ENCODE data around the gene SLC7A6. TPM values are rescaled to one million over a fixed set of nuclear protein-coding genes. Genes with fewer than 3 reads are reported as not detected.

SLC7A6 gene
- total RNA-seq, 6 experiments from 2014 or later = 46.1 to 56.6 (median 50.8) TPM

DNA sequence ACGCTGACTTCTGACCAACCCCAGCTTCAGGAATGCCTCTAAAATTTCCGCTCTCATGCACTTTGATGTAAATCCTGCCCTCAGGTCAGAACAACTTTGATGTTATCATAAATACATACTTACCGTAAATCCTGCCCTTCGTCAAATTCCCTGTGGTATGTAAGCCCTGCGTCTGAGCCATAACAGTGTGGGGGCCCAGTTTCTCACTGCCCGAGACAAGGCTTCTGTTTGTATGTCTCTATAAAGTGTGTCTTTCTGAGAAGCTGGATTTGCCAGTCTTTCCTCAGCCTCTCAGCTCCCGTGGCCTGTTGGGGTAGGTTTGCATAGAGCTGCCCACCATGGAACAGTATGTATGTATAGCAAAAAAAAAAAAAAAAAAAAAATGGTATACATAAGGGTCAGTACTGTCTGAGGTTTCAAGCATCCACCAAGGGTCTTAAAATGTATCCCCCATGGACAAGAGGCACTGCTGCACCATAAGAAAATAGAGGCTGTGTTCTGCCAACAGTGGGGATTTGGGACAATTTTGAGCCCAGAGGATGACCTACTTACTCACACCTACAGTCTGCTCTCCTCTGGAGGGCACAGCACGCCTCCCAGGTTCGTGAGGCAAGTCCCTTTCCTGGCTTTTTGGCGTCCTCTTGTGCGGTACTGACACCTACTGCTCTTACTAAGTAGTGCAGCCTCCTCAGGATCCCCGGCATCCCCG lies 64.0 kb downstream of the SLC7A6 start:
- no peaks in the 10 kb centered on the region for H3K9me3 Mint-ChIP-seq
- peak; percentile 81 for DNase-seq
- no peaks in the 10 kb centered on the region for H3K27me3 Mint-ChIP-seq (ENCODE audit: insufficient read depth)
- TF ChIP-seq, protein P1, sequence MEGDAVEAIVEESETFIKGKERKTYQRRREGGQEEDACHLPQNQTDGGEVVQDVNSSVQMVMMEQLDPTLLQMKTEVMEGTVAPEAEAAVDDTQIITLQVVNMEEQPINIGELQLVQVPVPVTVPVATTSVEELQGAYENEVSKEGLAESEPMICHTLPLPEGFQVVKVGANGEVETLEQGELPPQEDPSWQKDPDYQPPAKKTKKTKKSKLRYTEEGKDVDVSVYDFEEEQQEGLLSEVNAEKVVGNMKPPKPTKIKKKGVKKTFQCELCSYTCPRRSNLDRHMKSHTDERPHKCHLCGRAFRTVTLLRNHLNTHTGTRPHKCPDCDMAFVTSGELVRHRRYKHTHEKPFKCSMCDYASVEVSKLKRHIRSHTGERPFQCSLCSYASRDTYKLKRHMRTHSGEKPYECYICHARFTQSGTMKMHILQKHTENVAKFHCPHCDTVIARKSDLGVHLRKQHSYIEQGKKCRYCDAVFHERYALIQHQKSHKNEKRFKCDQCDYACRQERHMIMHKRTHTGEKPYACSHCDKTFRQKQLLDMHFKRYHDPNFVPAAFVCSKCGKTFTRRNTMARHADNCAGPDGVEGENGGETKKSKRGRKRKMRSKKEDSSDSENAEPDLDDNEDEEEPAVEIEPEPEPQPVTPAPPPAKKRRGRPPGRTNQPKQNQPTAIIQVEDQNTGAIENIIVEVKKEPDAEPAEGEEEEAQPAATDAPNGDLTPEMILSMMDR (IDR thresholded peaks at IDR 0.05) = peak; percentile 92
- H3K27ac Mint-ChIP-seq = peak overlapping the region; percentile 34
- H3K4me1 Mint-ChIP-seq (ENCODE audit: low read depth) = peaks cover 45% of the 10 kb centered on the region
- H3K36me3 Mint-ChIP-seq (ENCODE audit: low read depth) = 0 out of 2 replicates have a peak, but pooled peaks cover 9% of the 10 kb centered on the region
- peak overlapping the region; percentile 25; the same call in 1 of the 2 replicates for H3K4me3 Mint-ChIP-seq

DNA sequence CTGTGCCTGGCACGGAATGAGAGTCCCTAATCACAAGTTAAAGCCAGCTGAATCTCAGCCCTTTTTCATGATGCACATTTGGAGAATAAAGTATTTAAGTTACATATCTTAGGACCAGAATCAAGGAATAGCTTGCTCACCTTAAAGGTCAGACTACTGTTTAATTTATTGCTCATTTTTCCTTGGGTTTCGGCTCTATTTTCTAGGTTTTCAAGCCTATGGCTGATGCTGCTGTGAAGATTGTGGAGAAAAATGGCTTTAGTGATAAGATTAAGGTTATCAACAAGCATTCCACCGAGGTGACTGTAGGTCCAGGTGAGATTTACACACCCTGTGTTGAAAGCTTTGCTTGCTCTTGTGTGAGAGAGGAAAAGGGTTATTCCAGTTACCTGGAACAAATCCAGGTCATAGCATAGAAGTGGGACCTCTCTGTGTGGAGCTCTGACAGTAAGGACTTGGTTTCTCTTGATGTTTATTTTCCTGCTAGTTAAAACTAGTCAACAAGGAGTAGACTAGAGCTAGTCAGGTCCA lies 64.6 kb downstream of the SLC7A6 start:
- 0 out of 2 replicates have a peak, but pooled peaks cover 9% of the 10 kb centered on the region for H3K36me3 Mint-ChIP-seq (ENCODE audit: low read depth)
- H3K27ac Mint-ChIP-seq = peak overlapping the region; percentile 25
- H3K9me3 Mint-ChIP-seq = no peaks in the 10 kb centered on the region
- DNase-seq = no peak
- TF ChIP-seq, protein P1 (IDR thresholded peaks at IDR 0.05) = peak; percentile 54; the same call in 1 of the 2 replicates
- no peak overlapping the region for H3K4me3 Mint-ChIP-seq
- no peaks in the 10 kb centered on the region for H3K27me3 Mint-ChIP-seq (ENCODE audit: insufficient read depth)
- peaks cover 47% of the 10 kb centered on the region for H3K4me1 Mint-ChIP-seq (ENCODE audit: low read depth)

DNA sequence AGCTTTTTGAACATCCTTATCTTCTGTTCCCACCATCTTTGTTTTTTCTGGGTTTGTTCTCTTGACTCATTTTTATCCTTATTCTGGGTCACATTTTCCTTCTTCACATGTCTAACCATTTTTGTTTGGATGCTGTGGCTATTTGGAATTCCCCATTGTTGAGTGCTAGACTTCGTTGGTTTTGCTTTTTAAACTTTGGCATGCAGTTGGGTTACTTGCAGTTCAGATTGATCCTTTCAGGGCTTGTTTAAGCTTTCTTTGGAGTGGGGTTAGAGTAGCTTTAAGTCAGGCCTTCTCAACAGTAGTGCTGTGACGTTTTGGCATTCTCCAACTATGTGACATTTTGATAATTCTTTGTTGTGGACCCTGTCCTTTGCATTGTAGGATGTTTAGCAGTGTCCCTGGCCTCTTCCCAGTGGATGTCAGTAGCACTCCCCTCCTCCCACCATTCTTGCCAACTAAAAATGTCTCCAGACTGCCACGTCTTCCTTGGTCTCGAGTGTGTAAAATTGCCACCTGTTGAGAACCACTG lies 67.6 kb downstream of the SLC7A6 start:
- no peaks in the 10 kb centered on the region for H3K27me3 Mint-ChIP-seq (ENCODE audit: insufficient read depth)
- peak overlapping the region; percentile 85 for H3K27ac Mint-ChIP-seq
- DNase-seq = peak; percentile 66
- peak overlapping the region; percentile 51 for H3K4me3 Mint-ChIP-seq
- no peaks in the 10 kb centered on the region for H3K9me3 Mint-ChIP-seq
- peaks cover 15% of the 10 kb centered on the region; the same call in 1 of the 2 replicates for H3K36me3 Mint-ChIP-seq (ENCODE audit: low read depth)
- peaks cover 56% of the 10 kb centered on the region for H3K4me1 Mint-ChIP-seq (ENCODE audit: low read depth)
- TF ChIP-seq, protein P1 (IDR thresholded peaks at IDR 0.05) = no peak

DNA sequence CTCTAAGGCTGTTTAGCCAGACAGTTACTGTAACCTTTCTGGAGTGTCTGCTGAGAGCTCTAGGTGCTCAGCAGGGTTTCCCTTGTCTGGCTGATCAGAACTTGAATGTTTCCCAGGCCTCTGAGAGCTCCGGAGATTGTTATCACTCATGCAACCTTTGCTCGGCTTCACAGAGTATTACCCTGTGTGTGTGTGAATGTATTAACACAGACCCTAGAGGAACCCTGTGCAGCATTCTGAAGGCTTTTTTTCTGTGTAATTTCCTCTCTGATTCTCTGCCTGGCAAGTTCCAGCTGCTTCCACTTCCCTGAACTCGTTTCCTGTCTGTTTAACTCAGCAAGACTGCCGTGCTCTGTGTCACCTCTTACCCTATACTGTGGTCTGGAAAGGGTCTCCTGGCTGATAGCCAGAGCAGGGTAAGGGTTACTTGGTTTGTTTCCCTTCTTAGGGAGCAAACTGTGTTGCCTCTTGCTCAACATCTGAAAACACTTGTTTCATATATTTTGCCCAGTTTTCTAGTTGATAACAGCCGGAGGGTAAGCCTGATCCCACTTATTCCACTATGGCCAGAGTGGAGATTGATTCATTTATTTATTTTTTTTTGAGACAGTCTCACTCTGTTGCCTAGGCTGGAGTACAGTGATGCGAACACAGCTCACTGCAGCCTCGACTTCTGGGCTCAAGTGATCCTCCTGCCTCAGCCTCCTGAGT lies 68.2 kb downstream of the SLC7A6 start:
- no peak for DNase-seq
- Mint-ChIP-seq H3K4me1 (ENCODE audit: low read depth) (peaks cover 51% of the 10 kb centered on the region), H3K27me3 (ENCODE audit: insufficient read depth) (no peaks in the 10 kb centered on the region), H3K36me3 (ENCODE audit: low read depth) (peaks cover 15% of the 10 kb centered on the region; the same call in 1 of the 2 replicates), H3K27ac (peak overlapping the region; percentile 85), H3K9me3 (no peaks in the 10 kb centered on the region), H3K4me3 (peak overlapping the region; percentile 51)
- TF ChIP-seq, protein P1 (IDR thresholded peaks at IDR 0.05) = no peak

DNA sequence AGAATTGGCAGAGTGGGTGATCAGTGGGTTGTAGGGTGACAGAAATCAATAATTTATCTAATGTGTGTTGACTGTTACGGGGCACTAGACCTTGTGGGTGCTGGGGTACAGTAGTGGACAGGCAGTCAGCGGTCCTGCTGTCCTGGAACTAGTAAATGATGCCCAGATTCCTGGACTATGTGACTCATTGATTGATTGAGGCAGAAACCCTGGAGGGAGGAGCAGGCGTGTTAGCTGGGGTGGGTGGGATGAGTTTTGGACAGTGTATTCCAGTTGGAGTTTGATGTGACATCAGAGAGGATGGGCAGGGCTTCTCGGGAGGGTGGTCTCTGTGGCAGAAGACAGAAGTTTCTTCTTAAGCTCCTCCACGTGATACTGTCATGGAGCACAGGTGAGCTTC lies 70.8 kb downstream of the SLC7A6 start:
- Mint-ChIP-seq H3K36me3 (ENCODE audit: low read depth) (peaks cover 26% of the 10 kb centered on the region), H3K27me3 (ENCODE audit: insufficient read depth) (no peaks in the 10 kb centered on the region), H3K27ac (peak overlapping the region; percentile 60), H3K9me3 (no peaks in the 10 kb centered on the region), H3K4me1 (ENCODE audit: low read depth) (peaks cover 38% of the 10 kb centered on the region), H3K4me3 (no peak overlapping the region)
- no peak for DNase-seq
- TF ChIP-seq, protein P1 (IDR thresholded peaks at IDR 0.05) = no peak

Data from HFFc6 (cell line).